HG03097 (cell line): ENCODE results near the gene PPFIA2.

Experiments used
- ATAC-seq: cut with Tn5 transposase; IDR thresholded peaks from one replicate; pipeline ENCODE4 v1.9.1; 2021; ENCODE audit not compliant: unreplicated experiment, low FRiP score

The PPFIA2 gene

GRCh38 chr12:81564237-81564636 is 194.9 kb downstream of the PPFIA2 start:
- no peak for ATAC-seq

GRCh38 chr12:81558031-81558430 is 201.1 kb downstream of the PPFIA2 start:
- no peak for ATAC-seq

- ATAC-seq, result no peak
Observed at GRCh38 chr12:81546811-81547210, 212.3 kb downstream of the PPFIA2 start.

GRCh38 chr12:81543621-81544139 is 215.5 kb downstream of the PPFIA2 start:
- no peak for ATAC-seq

- ATAC-seq, result no peak
Observed at GRCh38 chr12:81542065-81543010, 216.8 kb downstream of the PPFIA2 start.

- ATAC-seq, result no peak
Observed at GRCh38 chr12:81541121-81541520, 218.0 kb downstream of the PPFIA2 start.

- no peak for ATAC-seq
Observed at GRCh38 chr12:81539279-81539678, 219.9 kb downstream of the PPFIA2 start.

- no peak for ATAC-seq
Observed at GRCh38 chr12:81533054-81533453, 226.1 kb downstream of the PPFIA2 start.

GRCh38 chr12:81530352-81530751 is 228.8 kb downstream of the PPFIA2 start:
- ATAC-seq, result no peak

GRCh38 chr12:81520064-81520945 is 238.8 kb downstream of the PPFIA2 start:
- no peak for ATAC-seq

GRCh38 chr12:81518638-81519037 is 240.5 kb downstream of the PPFIA2 start:
- no peak for ATAC-seq

- ATAC-seq, result no peak
Observed at GRCh38 chr12:81517296-81517695, 241.9 kb downstream of the PPFIA2 start.

GRCh38 chr12:81502912-81503695 is 256.0 kb downstream of the PPFIA2 start:
- ATAC-seq, result no peak

- ATAC-seq, result no peak
Observed at GRCh38 chr12:81500788-81501187, 258.4 kb downstream of the PPFIA2 start.

GRCh38 chr12:81499809-81500208 is 259.3 kb downstream of the PPFIA2 start:
- ATAC-seq, result no peak

GRCh38 chr12:81492131-81492720 is 266.9 kb downstream of the PPFIA2 start:
- no peak for ATAC-seq

GRCh38 chr12:81472934-81473333 is 286.2 kb downstream of the PPFIA2 start:
- no peak for ATAC-seq

GRCh38 chr12:81470923-81471322 is 288.2 kb downstream of the PPFIA2 start:
- no peak for ATAC-seq

- ATAC-seq, result no peak
Observed at GRCh38 chr12:81468206-81468605, 290.9 kb downstream of the PPFIA2 start.

GRCh38 chr12:81465876-81466275 is 293.3 kb downstream of the PPFIA2 start:
- no peak for ATAC-seq
